PC-3 (cell line): ENCODE results near the gene TAF10. TPM values are rescaled to one million over a fixed set of nuclear protein-coding genes. Genes with fewer than 3 reads are reported as not detected.

Experiments used
- ATAC-seq: fragments of 200-7000 bp; cut with Tn5 transposase; 2 replicates; pipeline ENCODE4 v1.9.1; 2020; ENCODE audit warnings: mild to moderate bottlenecking, moderate library complexity
- BruUV-seq: library from RNA; stranded (reverse); fragments of 400-500 nt; replicated peaks from 2 replicates; lab custom pipeline; 2021; lab: Mats Ljungman, UMichigan
- CTCF ChIA-PET: fragments of 300-600 bp; sonication (Branson Sonifier 250); formaldehyde crosslinking; loops from one replicate; lab custom pipeline; 2022; ENCODE audit warnings: antibody characterized with exemption; lab: Charles Lee
- POLR2A ChIA-PET: fragments of 300-600 bp; sonication (Branson Sonifier 250); formaldehyde crosslinking; loops from one replicate; lab custom pipeline; 2022; ENCODE audit warnings: antibody characterized with exemption; ENCODE audit not compliant: unreplicated experiment; lab: Charles Lee
- DNase-seq: peaks from one replicate; pipeline ENCODE4 v3.0.0-alpha.2; 2015
- H2AFZ ChIP-seq: fragments of 300-600 bp; sonication (generic); 2 replicates; pipeline ENCODE4 v1.6.0; 2016; ENCODE audit warnings: antibody characterized with exemption, low read length
- H3F3A ChIP-seq: fragments of 300-600 bp; sonication (generic); one replicate; pipeline ENCODE4 v1.6.0; 2017; ENCODE audit warnings: antibody characterized with exemption, low read length, control low read depth, mild to moderate bottlenecking; ENCODE audit not compliant: unreplicated experiment
- H3K27ac ChIP-seq: fragments of 300-600 bp; sonication (generic); 2 replicates; pipeline ENCODE4 v1.5.1; 2016; ENCODE audit warnings: mild to moderate bottlenecking, low read length
- H3K27me3 ChIP-seq: fragments of 300-600 bp; sonication (generic); 2 replicates; pipeline ENCODE4 v1.6.1; 2016; ENCODE audit warnings: low read length, mixed read lengths
- H3K36me3 ChIP-seq: fragments of 300-600 bp; sonication (generic); 2 replicates; pipeline ENCODE4 v1.6.1; 2016; ENCODE audit warnings: low read depth, mixed run types, low read length, mixed read lengths
- H3K4me1 ChIP-seq: fragments of 300-600 bp; sonication (generic); 2 replicates; pipeline ENCODE4 v1.5.1; 2016; ENCODE audit warnings: low read length; ENCODE audit not compliant: insufficient read depth
- H3K4me2 ChIP-seq: fragments of 300-600 bp; sonication (generic); 2 replicates; pipeline ENCODE4 v1.6.0; 2016; ENCODE audit warnings: low read length
- H3K4me3 ChIP-seq: fragments of 300-600 bp; sonication (generic); 2 replicates; pipeline ENCODE4 v1.5.1; 2016; ENCODE audit warnings: mild to moderate bottlenecking, low read length, mixed read lengths
- H3K79me2 ChIP-seq: fragments of 300-600 bp; sonication (generic); 2 replicates; pipeline ENCODE4 v1.6.1; 2017; ENCODE audit warnings: low read length, mixed read lengths
- H3K9ac ChIP-seq: fragments of 300-600 bp; sonication (generic); 2 replicates; pipeline ENCODE4 v1.6.0; 2016; ENCODE audit warnings: mild to moderate bottlenecking, low read length
- H3K9me2 ChIP-seq: fragments of 300-600 bp; sonication (generic); replicated peaks from 2 replicates; pipeline ENCODE4 v1.6.1; 2016; ENCODE audit warnings: mixed run types, low read length, mixed read lengths
- H3K9me3 ChIP-seq: fragments of 300-600 bp; sonication (generic); 2 replicates; pipeline ENCODE4 v1.6.1; 2016; ENCODE audit warnings: low read length, mixed read lengths
- H4K20me1 ChIP-seq: fragments of 300-600 bp; sonication (generic); 2 replicates; pipeline ENCODE4 v1.6.1; 2016; ENCODE audit warnings: low read length, mixed read lengths
- EZH2 ChIP-seq: fragments of 300-600 bp; sonication (generic); IDR thresholded peaks from one replicate; pipeline ENCODE4 v1.6.1; 2017; ENCODE audit warnings: antibody characterized with exemption, mild to moderate bottlenecking, low read length; ENCODE audit not compliant: unreplicated experiment
- EZH2phosphoT487 ChIP-seq: fragments of 300-600 bp; sonication (generic); IDR thresholded peaks from 2 replicates; pipeline ENCODE4 v1.6.1; 2018; ENCODE audit warnings: mild to moderate bottlenecking, antibody characterized with exemption, low read length, borderline replicate concordance
- intact Hi-C: fragments of 100-400 bp; cut with micrococcal nuclease; formaldehyde crosslinking; loops from 2 replicates; pipeline ENCODE4 v1.9.0; 2023
- total RNA-seq: library from RNA; depleted of rRNA; stranded (reverse); fragments of >200 nt; gene quantifications from 2 replicates; pipeline ENCODE4 v1.2.3, GENCODE V29; 2014; rRNA removed
- TF ChIP-seq, protein P1 (sequence below): fragments of 300-600 bp; sonication (generic); conservative IDR thresholded peaks from 2 replicates; pipeline ENCODE4 v1.5.1; 2017; ENCODE audit warnings: antibody characterized with exemption, low read depth, mild to moderate bottlenecking, low read length

Gene TAF10
- total RNA-seq, 1 experiment from 2014 or later, result 102 TPM

DNA sequence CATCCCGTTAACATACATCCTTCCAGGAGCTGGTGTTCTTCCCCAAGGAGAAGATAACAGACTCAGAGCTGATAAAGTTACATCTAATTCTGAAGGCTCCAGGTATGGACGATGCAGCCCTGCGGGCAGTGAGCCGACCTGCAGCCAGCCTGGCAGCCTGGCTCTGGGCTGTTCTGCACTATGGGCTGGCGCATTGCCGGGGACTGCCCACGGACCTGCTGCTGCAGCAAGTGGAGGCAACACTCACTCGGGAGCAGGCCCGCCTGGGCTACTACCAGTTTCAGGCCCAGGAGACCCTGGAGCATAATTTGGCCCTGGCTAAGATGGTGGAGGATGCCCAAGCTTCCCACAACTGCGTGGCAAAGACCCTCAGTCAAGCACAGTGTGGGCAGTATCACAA lies 48.3 kb downstream of the TAF10 start:
- CTCF ChIA-PET, result no interaction called here

DNA sequence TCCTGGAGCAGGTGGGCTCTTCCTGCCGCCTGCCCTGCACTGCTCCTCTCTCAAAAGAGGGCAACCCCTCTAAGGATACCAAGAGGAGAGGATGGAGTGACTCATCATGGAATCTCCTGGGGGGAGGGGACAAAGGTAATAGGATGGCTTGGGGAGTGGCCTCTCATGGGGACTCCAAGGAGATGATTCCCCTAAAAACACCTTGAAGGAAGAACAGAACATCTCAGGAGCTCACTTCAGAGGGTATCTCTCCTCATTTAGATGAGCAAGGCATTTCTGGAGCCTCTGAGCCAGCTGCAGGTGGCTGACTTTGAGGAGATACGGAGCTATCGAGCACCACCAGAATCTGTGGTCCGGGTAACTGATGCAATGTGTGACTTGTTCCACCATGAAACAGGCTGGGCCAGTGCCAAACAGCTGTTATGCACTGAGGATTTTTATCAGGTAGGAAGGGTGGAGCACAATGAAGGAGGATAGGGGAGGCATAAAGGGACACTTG lies 48.8 kb downstream of the TAF10 start:
- Histone ChIP-seq H3K4me3 (no peak overlapping the region), H3K9ac (no peak overlapping the region), H3K9me3 (no peaks in the 10 kb centered on the region), H3K9me2 (no peaks in the 10 kb centered on the region), H3K27ac (no peak overlapping the region), H3K36me3 (no peaks in the 10 kb centered on the region), H3F3A (no peaks in the 10 kb centered on the region), H3K27me3 (no peaks in the 10 kb centered on the region), H3K4me1 (peaks cover under 1% of the 10 kb centered on the region; the same call in 1 of the 2 replicates), H3K79me2 (no peaks in the 10 kb centered on the region), H4K20me1 (no peaks in the 10 kb centered on the region), H3K4me2 (no peak overlapping the region), H2AFZ (no peak overlapping the region)
- intact Hi-C loops, result no loop called here
- ChIA-PET POLR2A (no interaction called here), CTCF (no interaction called here)
- BruUV-seq, result no TSS peak
- TF ChIP-seq EZH2phosphoT487 (no peak), EZH2 (no peak)
- TF ChIP-seq, protein P1, sequence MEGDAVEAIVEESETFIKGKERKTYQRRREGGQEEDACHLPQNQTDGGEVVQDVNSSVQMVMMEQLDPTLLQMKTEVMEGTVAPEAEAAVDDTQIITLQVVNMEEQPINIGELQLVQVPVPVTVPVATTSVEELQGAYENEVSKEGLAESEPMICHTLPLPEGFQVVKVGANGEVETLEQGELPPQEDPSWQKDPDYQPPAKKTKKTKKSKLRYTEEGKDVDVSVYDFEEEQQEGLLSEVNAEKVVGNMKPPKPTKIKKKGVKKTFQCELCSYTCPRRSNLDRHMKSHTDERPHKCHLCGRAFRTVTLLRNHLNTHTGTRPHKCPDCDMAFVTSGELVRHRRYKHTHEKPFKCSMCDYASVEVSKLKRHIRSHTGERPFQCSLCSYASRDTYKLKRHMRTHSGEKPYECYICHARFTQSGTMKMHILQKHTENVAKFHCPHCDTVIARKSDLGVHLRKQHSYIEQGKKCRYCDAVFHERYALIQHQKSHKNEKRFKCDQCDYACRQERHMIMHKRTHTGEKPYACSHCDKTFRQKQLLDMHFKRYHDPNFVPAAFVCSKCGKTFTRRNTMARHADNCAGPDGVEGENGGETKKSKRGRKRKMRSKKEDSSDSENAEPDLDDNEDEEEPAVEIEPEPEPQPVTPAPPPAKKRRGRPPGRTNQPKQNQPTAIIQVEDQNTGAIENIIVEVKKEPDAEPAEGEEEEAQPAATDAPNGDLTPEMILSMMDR, result no peak
- ATAC-seq (no peak), DNase-seq (peak; percentile 9)

More for the DNA sequence above, 48.3 kb downstream of the TAF10 start:
- Histone ChIP-seq H3K4me3 (no peak overlapping the region), H3K4me1 (peaks cover 5% of the 10 kb centered on the region), H3K9ac (no peak overlapping the region), H3K27me3 (no peaks in the 10 kb centered on the region), H3K9me3 (no peaks in the 10 kb centered on the region), H3K36me3 (no peaks in the 10 kb centered on the region), H3K4me2 (no peak overlapping the region), H3F3A (no peaks in the 10 kb centered on the region), H3K79me2 (no peaks in the 10 kb centered on the region), H3K27ac (no peak overlapping the region), H4K20me1 (no peaks in the 10 kb centered on the region), H2AFZ (no peak overlapping the region), H3K9me2 (no peaks in the 10 kb centered on the region)
- ATAC-seq (no peak), DNase-seq (no peak)
- TF ChIP-seq EZH2phosphoT487 (no peak), EZH2 (no peak)
- TF ChIP-seq, protein P1, result no peak
- POLR2A ChIA-PET, result no interaction called here
- no TSS peak for BruUV-seq
- intact Hi-C loops, result no loop called here

DNA sequence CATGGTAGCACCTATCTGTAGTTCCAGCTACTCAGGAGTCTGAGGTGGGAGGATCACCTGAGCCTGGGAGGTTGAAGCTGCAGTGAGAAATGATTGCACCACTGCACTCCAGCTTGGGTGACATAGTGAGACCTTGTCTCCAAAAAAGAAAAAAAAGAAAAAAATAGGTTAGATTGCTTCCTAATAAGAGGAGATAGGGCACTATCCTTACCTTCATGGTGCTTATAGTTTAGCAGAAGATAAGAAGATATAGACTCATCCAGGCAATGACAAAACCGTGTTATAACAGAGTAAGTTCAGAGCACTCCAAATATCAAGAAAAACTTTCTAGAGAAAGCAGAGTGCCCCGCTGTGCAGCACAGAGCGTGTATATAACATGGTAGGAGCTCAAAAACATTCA lies 50.7 kb downstream of the TAF10 start:
- TF ChIP-seq, protein P1, result no peak
- TF ChIP-seq EZH2 (no peak), EZH2phosphoT487 (no peak)
- Histone ChIP-seq H3K27me3 (no peaks in the 10 kb centered on the region), H3K36me3 (no peaks in the 10 kb centered on the region), H3K4me2 (no peak overlapping the region), H3K4me3 (no peak overlapping the region), H3K4me1 (no peaks in the 10 kb centered on the region), H3F3A (no peaks in the 10 kb centered on the region), H2AFZ (no peak overlapping the region), H3K79me2 (no peaks in the 10 kb centered on the region), H3K9ac (no peak overlapping the region), H3K27ac (no peak overlapping the region), H3K9me3 (no peaks in the 10 kb centered on the region), H4K20me1 (no peaks in the 10 kb centered on the region), H3K9me2 (no peaks in the 10 kb centered on the region)
- CTCF ChIA-PET, result no interaction called here
- ATAC-seq, result no peak
- POLR2A ChIA-PET, result no interaction called here
- intact Hi-C loops, result no loop called here
- BruUV-seq, result no TSS peak
- no peak for DNase-seq

Other genes with a start within 250 kb of the TAF10 start
- gene SMPD1, start 221.7 kb downstream of the TAF10 start, total RNA-seq, result 12.1 and 12.9 TPM in 2 replicates
- gene APBB1, start 193.1 kb downstream of the TAF10 start, total RNA-seq, result 17.5 and 24.7 TPM in 2 replicates
- 1.6 TPM in 1 of 2 replicates, not detected in the other for gene HPX, start 171.2 kb downstream of the TAF10 start, total RNA-seq
- 20.3 and 24.7 TPM in 2 replicates for gene TRIM3, start 138.3 kb downstream of the TAF10 start, total RNA-seq
- gene ARFIP2, start 130.9 kb downstream of the TAF10 start, total RNA-seq, result 57.2 and 65.2 TPM in 2 replicates
- gene TIMM10B, start 130.7 kb downstream of the TAF10 start, total RNA-seq, result 25.5 and 26.4 TPM in 2 replicates
- 9.3 and 14.5 TPM in 2 replicates for gene DNHD1, start 114.9 kb downstream of the TAF10 start, total RNA-seq
- 15.1 and 16.9 TPM in 2 replicates for gene RRP8, start 8.6 kb downstream of the TAF10 start, total RNA-seq
- 73.0 and 73.9 TPM in 2 replicates for gene ILK, start 8.4 kb downstream of the TAF10 start, total RNA-seq
- gene TPP1, start 7.2 kb upstream of the TAF10 start, total RNA-seq, result 21.6 and 48.3 TPM in 2 replicates
- under 0.01 TPM in 1 of 2 replicates, not detected in the other for gene DCHS1, start 43.6 kb upstream of the TAF10 start, total RNA-seq
- gene MRPL17, start 71.1 kb upstream of the TAF10 start, total RNA-seq, result 72.5 and 78.1 TPM in 2 replicates
- gene OR2AG2, start 159.8 kb upstream of the TAF10 start, total RNA-seq, result 0.15 TPM in 1 of 2 replicates, not detected in the other
- not detected in 2 replicates for gene OR2AG1, start 170.8 kb upstream of the TAF10 start, total RNA-seq
- gene OR6A2, start 187.5 kb upstream of the TAF10 start, total RNA-seq, result 0.06 and 0.07 TPM in 2 replicates
- not detected in 2 replicates for gene OR10A5, start 233.5 kb upstream of the TAF10 start, total RNA-seq